ENCODE measurements around the gene ITPRIPL2.

Gene ITPRIPL2

GRCh38 chr16:19093631-19094541, 19.9 kb upstream of the ITPRIPL2 start:
- DNase-seq, result no peak

- DNase-seq, result no peak
These were observed 19.0 kb upstream of the ITPRIPL2 start for GRCh38 chr16:19094542-19095365.

- no peak for DNase-seq
These were observed 18.1 kb upstream of the ITPRIPL2 start for GRCh38 chr16:19095654-19096053.

- DNase-seq, result no peak
These were observed 15.6 kb upstream of the ITPRIPL2 start for GRCh38 chr16:19098173-19098572.

GRCh38 chr16:19102187-19102872, 11.4 kb upstream of the ITPRIPL2 start:
- DNase-seq, result no peak

- DNase-seq, result no peak
These were observed 9.2 kb upstream of the ITPRIPL2 start for GRCh38 chr16:19104607-19105006.

- no peak for DNase-seq
These were observed 8.6 kb upstream of the ITPRIPL2 start for GRCh38 chr16:19105131-19105530.

GRCh38 chr16:19105891-19106624, 7.7 kb upstream of the ITPRIPL2 start:
- no peak for DNase-seq

- DNase-seq, result no peak
These were observed 7.1 kb upstream of the ITPRIPL2 start for GRCh38 chr16:19106625-19107020.

GRCh38 chr16:19108409-19109287, 5.1 kb upstream of the ITPRIPL2 start:
- DNase-seq, result no peak

- DNase-seq, result no peak
These were observed 4.5 kb upstream of the ITPRIPL2 start for GRCh38 chr16:19109288-19109664.

- DNase-seq, result no peak
These were observed 3.0 kb upstream of the ITPRIPL2 start for GRCh38 chr16:19110537-19111360.

- DNase-seq, result no peak
These were observed 1.7 kb upstream of the ITPRIPL2 start for GRCh38 chr16:19112099-19112407.

GRCh38 chr16:19114359-19115147, 789 bp downstream of the ITPRIPL2 start:
- no peak for DNase-seq

GRCh38 chr16:19115148-19116021, 1.6 kb downstream of the ITPRIPL2 start:
- no peak for DNase-seq

GRCh38 chr16:19116711-19117449, 3.1 kb downstream of the ITPRIPL2 start:
- no peak for DNase-seq

GRCh38 chr16:19118938-19119431, 5.2 kb downstream of the ITPRIPL2 start:
- DNase-seq, result no peak

- DNase-seq, result no peak
These were observed 5.8 kb downstream of the ITPRIPL2 start for GRCh38 chr16:19119564-19119963.

All from NCI-H1436 (cell line).